NB4 (cell line): Measurements from ENCODE around the gene RPS21.

ENCODE experiments used
- CTCF ChIP-seq: IDR thresholded peaks from one replicate; pipeline ENCODE4 v1.5.1; 2012; ENCODE audit warnings: low read depth, low read length
- POLR2A ChIP-seq: IDR thresholded peaks from 2 replicates; pipeline ENCODE4 v1.6.1; 2011; ENCODE audit warnings: mild to moderate bottlenecking; ENCODE audit not compliant: insufficient read length; ENCODE audit errors: extremely low read depth

DNA sequence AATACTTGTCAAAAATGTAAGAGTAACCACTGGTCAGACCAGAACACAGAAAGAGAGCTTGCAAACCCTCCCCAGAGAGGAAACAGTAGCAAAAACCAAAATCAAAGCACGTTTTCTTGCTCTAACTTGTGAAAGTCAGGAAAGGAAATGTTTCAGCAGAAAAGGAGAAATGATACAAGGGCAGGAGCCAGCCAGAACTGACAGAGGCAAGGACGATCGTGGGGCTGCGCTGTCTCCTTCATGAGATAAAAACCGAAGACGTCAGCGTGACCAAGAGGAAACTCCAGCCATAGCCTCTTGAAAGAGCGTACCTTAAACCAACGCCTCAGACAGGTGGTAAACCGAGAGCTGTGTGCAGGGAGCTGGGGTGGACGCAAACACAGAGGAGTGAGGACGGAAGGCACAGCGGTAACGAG lies 47.2 kb upstream of the RPS21 start:
- TF ChIP-seq CTCF (no peak), POLR2A (no peak)
